B cell (primary cell): ENCODE results near the gene MAL. TPM values are rescaled to one million over a fixed set of nuclear protein-coding genes. Genes with fewer than 3 reads are reported as not detected.

Experiments
- ATAC-seq: fragments of 200-7000 bp; cut with Tn5 transposase; one replicate; pipeline ENCODE4 v1.10.0; 2021; ENCODE audit warnings: low read depth, mild to moderate bottlenecking, moderate number of reproducible peaks, moderate library complexity
- CTCF ChIA-PET: fragments of 350-600 bp; sonication (Branson Sonifier 250); formaldehyde crosslinking; loops from one replicate; lab custom pipeline; 2021; ENCODE audit warnings: antibody characterized with exemption, inconsistent platforms; lab: Charles Lee
- POLR2A ChIA-PET: fragments of 350-600 bp; sonication (Branson Sonifier 250); formaldehyde crosslinking; loops from one replicate; lab custom pipeline; 2021; ENCODE audit warnings: antibody characterized with exemption; lab: Charles Lee
- DNase-seq: peaks from one replicate; pipeline ENCODE4 v3.0.0; 2013
- H2AFZ ChIP-seq: 2 replicates; pipeline ENCODE4 v1.6.1; 2012; ENCODE audit warnings: mild to moderate bottlenecking, low read depth, low read length; ENCODE audit not compliant: insufficient read depth, poor library complexity, severe bottlenecking
- H3K27ac ChIP-seq, 2 donors: 1 replicate in 1 of 2; 2 replicates in 1 of 2; pipeline ENCODE4 v1.5.1; 2012 to 2013; ENCODE audit warnings: low read length in 2 of 2, mild to moderate bottlenecking in 2 of 2, moderate library complexity in 1 of 2
- H3K27me3 ChIP-seq, 4 experiments: fragments of 200-600 bp in 1 of 4; sonication (generic) in 1 of 4; replicated peaks in 1 of 4; 1 replicate in 2 of 4; 2 replicates in 2 of 4; pipeline versions ENCODE4 v1.6.1 to v1.7.0; 2013 to 2016; ENCODE audit warnings: low read length in 3 of 4, mild to moderate bottlenecking in 2 of 4, mixed read lengths in 1 of 4, moderate library complexity in 1 of 4; ENCODE audit not compliant: insufficient read depth in 4 of 4, control insufficient read depth in 3 of 4; ENCODE audit errors: control extremely low read depth in 1 of 4
- H3K36me3 ChIP-seq, 2 experiments: replicated peaks in 1 of 2; 1 replicate in 1 of 2; 2 replicates in 1 of 2; pipeline versions ENCODE4 v1.6.1 to v1.7.1; 2013; ENCODE audit warnings: low read length in 1 of 2; ENCODE audit not compliant: insufficient read depth in 2 of 2, control insufficient read depth in 1 of 2; ENCODE audit errors: control extremely low read depth in 1 of 2, extremely low read depth in 1 of 2
- H3K4me1 ChIP-seq, 2 donors: fragments of 200-600 bp in 1 of 2; sonication (generic) in 1 of 2; 1 replicate in 1 of 2; 2 replicates in 1 of 2; pipeline versions ENCODE4 v1.5.1 to v1.6.1; 2013 to 2017; ENCODE audit warnings: low read length in 2 of 2; ENCODE audit not compliant: control insufficient read depth in 2 of 2, insufficient read depth in 2 of 2
- H3K4me2 ChIP-seq: replicated peaks from 2 replicates; pipeline ENCODE3; 2012; ENCODE audit warnings: mild to moderate bottlenecking, low read depth, low read length; ENCODE audit not compliant: poor library complexity, severe bottlenecking
- H3K4me3 ChIP-seq, 5 experiments: fragments of 200-600 bp in 1 of 5; sonication (generic) in 1 of 5; 1 replicate in 3 of 5; 2 replicates in 2 of 5; pipeline versions ENCODE4 v1.5.1 to v1.7.0; 2011 to 2016; ENCODE audit warnings: low read length in 4 of 5, mild to moderate bottlenecking in 4 of 5, low read depth in 2 of 5, control low read depth in 1 of 5, moderate library complexity in 1 of 5; ENCODE audit not compliant: insufficient read depth in 1 of 5; ENCODE audit errors: control extremely low read depth in 1 of 5, extremely low read depth in 1 of 5
- H3K79me2 ChIP-seq: fragments of 200-600 bp; sonication (generic); one replicate; pipeline ENCODE4 v1.6.0; 2016; ENCODE audit warnings: low read length; ENCODE audit not compliant: control insufficient read depth, insufficient read depth
- H3K9ac ChIP-seq: fragments of 200-600 bp; sonication (generic); 2 replicates; pipeline ENCODE4 v1.6.1; 2017; ENCODE audit warnings: mild to moderate bottlenecking, low read length, moderate library complexity
- H3K9me3 ChIP-seq, 3 donors: one replicate each; pipeline versions ENCODE4 v1.6.1 to v1.7.1; 2013; ENCODE audit warnings: low read length in 2 of 3; ENCODE audit not compliant: control insufficient read depth in 2 of 3, insufficient read depth in 1 of 3; ENCODE audit errors: control extremely low read depth in 1 of 3
- H4K20me1 ChIP-seq: 2 replicates; pipeline ENCODE4 v1.6.0; 2012; ENCODE audit warnings: mild to moderate bottlenecking, low read length; ENCODE audit not compliant: insufficient read depth, control insufficient read depth, poor library complexity, severe bottlenecking
- H3K27ac Mint-ChIP-seq: one replicate; pipeline ENCODE4 v1.8.0; 2021; ENCODE audit warnings: mixed read lengths
- H3K27me3 Mint-ChIP-seq: one replicate; pipeline ENCODE4 v1.8.0; 2021; ENCODE audit warnings: mixed read lengths
- H3K4me1 Mint-ChIP-seq: one replicate; pipeline ENCODE4 v1.8.0; 2021; ENCODE audit warnings: mixed read lengths
- H3K4me3 Mint-ChIP-seq: one replicate; pipeline ENCODE4 v1.8.0; 2021; ENCODE audit warnings: mixed read lengths
- H3K9me3 Mint-ChIP-seq: one replicate; pipeline ENCODE4 v1.8.0; 2022; ENCODE audit warnings: mixed read lengths; ENCODE audit not compliant: insufficient read depth
- EZH2 ChIP-seq: IDR thresholded peaks from 2 replicates; pipeline ENCODE4 v1.6.1; 2012; ENCODE audit warnings: borderline replicate concordance, low read depth, mild to moderate bottlenecking, moderate library complexity, low read length; ENCODE audit not compliant: insufficient read depth, poor library complexity, severe bottlenecking
- WGBS: methylation state at CpG from one replicate; pipeline ENCODE4 v1.1.5; 2013; ENCODE audit warnings: missing lambda C conversion rate; ENCODE audit not compliant: insufficient coverage; 5-methylcytosine and 5-hydroxymethylcytosine counted together
- intact Hi-C: fragments of 100-400 bp; cut with micrococcal nuclease; formaldehyde crosslinking; loops from one replicate; pipeline ENCODE4 v1.10.0; 2022
- polyA plus RNA-seq: library from polyadenylated mRNA; depleted of rRNA; stranded (reverse); fragments of >200 nt; gene quantifications from 2 replicates; pipeline ENCODE4 v1.2.3, GENCODE V29; 2012
- total RNA-seq, 2 donors: library from RNA; stranded (reverse); fragments of 120-200 nt in 1 of 2; gene quantifications; 1 replicate in 1 of 2; 2 replicates in 1 of 2; pipeline versions ENCODE4 v1.2.3 to v1.2.4, GENCODE V29; 2013 to 2022
- TF ChIP-seq, protein P1 (sequence below): fragments of 200-600 bp; IDR thresholded peaks from one replicate; pipeline ENCODE4 v1.8.0; 2022; ENCODE audit warnings: antibody characterized with exemption, mild to moderate bottlenecking

MAL gene
- total and polyA plus RNA-seq, 2 donors (not counting 1 experiment from before 2014, with no cell fraction given) = 0.74 to 3.0 TPM

DNA sequence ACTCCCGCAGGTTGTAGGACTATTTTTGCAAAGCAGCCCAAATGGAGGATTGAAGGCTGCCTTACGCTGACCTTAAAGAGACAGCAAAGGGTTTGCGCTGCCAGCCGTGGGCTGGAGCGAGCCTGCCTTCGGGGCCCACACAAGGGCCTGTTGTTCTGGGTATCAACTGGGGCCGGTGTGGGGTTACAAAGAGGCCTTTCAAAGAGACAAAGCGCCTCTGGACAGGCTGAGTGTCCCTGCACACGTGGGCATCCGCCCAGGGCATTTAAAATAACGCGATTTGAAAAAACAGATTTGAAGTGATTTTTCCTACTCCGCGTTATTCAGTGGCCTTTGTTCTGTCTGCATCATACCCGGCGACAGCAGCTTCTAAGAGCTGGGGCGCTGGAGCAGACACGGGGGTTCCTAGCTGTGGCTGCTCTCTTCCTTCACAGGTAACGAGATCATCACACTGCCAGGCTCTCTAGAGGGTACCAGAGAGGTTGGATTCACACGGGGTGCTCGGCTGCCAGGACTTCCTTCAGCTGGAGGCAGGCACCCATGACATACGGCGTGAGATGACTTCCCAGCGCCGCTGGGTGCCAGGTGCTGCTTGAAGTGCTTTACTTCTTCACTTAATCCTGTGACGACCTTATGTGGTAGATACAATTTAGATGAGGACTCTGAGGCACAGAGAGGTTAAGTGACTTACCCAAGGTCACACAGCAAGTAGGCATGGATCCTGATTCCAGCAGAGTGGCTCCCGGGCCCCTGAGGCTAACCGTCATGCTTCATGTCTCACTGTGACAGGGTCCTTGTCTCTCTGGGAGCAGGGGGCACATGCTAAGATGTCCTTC lies 32.2 kb downstream of the MAL start:
- H3K27me3 ChIP-seq = no peaks in the 10 kb centered on the region
- no peak overlapping the region for H3K27ac ChIP-seq
- H2AFZ ChIP-seq = no peak overlapping the region
- ATAC-seq = no peak
- H3K4me3 Mint-ChIP-seq = no peak overlapping the region
- CTCF ChIA-PET = no interaction called here
- H3K36me3 ChIP-seq = no peaks in the 10 kb centered on the region
- H3K4me1 Mint-ChIP-seq = no peaks in the 10 kb centered on the region
- H3K79me2 ChIP-seq = no peaks in the 10 kb centered on the region
- no peaks in the 10 kb centered on the region for H4K20me1 ChIP-seq
- H3K4me3 ChIP-seq = no peak overlapping the region
- POLR2A ChIA-PET = no interaction called here
- H3K27ac Mint-ChIP-seq = no peak overlapping the region
- no peaks in the 10 kb centered on the region for H3K9me3 ChIP-seq
- peaks cover 0 to under 1% of the 10 kb centered on the region in 2 donors for H3K4me1 ChIP-seq
- DNase-seq = no peak
- no peak overlapping the region for H3K9ac ChIP-seq
- H3K27me3 Mint-ChIP-seq = peaks cover 9% of the 10 kb centered on the region
- intact Hi-C loops = no loop called here
- TF ChIP-seq, protein P1, sequence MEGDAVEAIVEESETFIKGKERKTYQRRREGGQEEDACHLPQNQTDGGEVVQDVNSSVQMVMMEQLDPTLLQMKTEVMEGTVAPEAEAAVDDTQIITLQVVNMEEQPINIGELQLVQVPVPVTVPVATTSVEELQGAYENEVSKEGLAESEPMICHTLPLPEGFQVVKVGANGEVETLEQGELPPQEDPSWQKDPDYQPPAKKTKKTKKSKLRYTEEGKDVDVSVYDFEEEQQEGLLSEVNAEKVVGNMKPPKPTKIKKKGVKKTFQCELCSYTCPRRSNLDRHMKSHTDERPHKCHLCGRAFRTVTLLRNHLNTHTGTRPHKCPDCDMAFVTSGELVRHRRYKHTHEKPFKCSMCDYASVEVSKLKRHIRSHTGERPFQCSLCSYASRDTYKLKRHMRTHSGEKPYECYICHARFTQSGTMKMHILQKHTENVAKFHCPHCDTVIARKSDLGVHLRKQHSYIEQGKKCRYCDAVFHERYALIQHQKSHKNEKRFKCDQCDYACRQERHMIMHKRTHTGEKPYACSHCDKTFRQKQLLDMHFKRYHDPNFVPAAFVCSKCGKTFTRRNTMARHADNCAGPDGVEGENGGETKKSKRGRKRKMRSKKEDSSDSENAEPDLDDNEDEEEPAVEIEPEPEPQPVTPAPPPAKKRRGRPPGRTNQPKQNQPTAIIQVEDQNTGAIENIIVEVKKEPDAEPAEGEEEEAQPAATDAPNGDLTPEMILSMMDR = no peak
- no peak for TF ChIP-seq EZH2
- H3K4me2 ChIP-seq = no peak overlapping the region
- no peaks in the 10 kb centered on the region for H3K9me3 Mint-ChIP-seq
- 88% methylated on average over 27 of the region's 28 CpGs for WGBS

DNA sequence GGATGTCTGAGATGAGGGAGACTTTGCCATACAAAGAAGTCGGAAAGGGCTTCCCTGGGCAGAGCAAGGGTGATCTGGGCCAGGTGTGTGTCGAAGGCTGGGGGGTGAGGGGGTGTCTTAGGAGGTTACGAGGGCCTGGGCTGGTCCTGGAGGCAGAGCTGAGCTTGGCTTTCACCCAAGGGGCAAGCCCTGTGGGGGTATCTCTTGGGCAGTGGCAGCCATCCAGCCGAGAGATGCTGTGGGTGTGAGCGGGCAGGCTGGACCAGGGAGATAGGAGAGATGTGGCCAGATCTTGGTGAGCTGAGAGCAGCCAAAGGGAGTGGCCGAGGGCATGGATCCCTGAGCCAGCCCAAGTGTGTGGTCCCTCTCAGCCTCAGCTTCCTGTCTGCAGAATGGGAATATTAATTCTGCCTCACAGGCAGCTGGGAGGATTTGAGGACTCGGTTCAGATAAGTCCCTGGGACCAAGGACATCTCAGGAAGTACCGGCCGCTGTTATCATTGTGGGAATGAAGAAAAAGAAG lies 33.0 kb downstream of the MAL start:
- Mint-ChIP-seq H3K9me3 (no peaks in the 10 kb centered on the region), H3K27me3 (peaks cover 9% of the 10 kb centered on the region), H3K4me1 (peaks cover 5% of the 10 kb centered on the region), H3K4me3 (no peak overlapping the region), H3K27ac (no peak overlapping the region)
- TF ChIP-seq, protein P1 = no peak
- no peak for TF ChIP-seq EZH2
- intact Hi-C loops = no loop called here
- no peaks in the 10 kb centered on the region for H3K27me3 ChIP-seq
- no peaks in the 10 kb centered on the region for H3K36me3 ChIP-seq
- H3K79me2 ChIP-seq = no peaks in the 10 kb centered on the region
- ChIA-PET CTCF (no interaction called here), POLR2A (no interaction called here)
- ATAC-seq (no peak), DNase-seq (no peak)
- H4K20me1 ChIP-seq = no peaks in the 10 kb centered on the region
- peaks cover 0 to 4% of the 10 kb centered on the region in 2 donors for H3K4me1 ChIP-seq
- H3K4me2 ChIP-seq = no peak overlapping the region
- no peak overlapping the region for H3K27ac ChIP-seq
- H3K9ac ChIP-seq = no peak overlapping the region
- no peak overlapping the region for H3K4me3 ChIP-seq
- no peaks in the 10 kb centered on the region for H3K9me3 ChIP-seq
- WGBS = 89% methylated on average over 7 of the region's 9 CpGs
- no peak overlapping the region for H2AFZ ChIP-seq
